GM12892 (cell line): ENCODE data around the gene RPL31.

Experiments used
- POLR2A ChIP-seq: IDR thresholded peaks from 2 replicates; pipeline ENCODE4 v1.6.1; 2011; ENCODE audit warnings: low read depth, low read length, control low read depth
- POLR2AphosphoS5 ChIP-seq: IDR thresholded peaks from 2 replicates; pipeline ENCODE4 v1.6.1; 2011; ENCODE audit warnings: low read depth, low read length, control low read depth
- TAF1 ChIP-seq: IDR thresholded peaks from 2 replicates; pipeline ENCODE4 v1.6.1; 2011; ENCODE audit warnings: low read depth, mild to moderate bottlenecking, control low read depth, low read length, borderline replicate concordance

DNA sequence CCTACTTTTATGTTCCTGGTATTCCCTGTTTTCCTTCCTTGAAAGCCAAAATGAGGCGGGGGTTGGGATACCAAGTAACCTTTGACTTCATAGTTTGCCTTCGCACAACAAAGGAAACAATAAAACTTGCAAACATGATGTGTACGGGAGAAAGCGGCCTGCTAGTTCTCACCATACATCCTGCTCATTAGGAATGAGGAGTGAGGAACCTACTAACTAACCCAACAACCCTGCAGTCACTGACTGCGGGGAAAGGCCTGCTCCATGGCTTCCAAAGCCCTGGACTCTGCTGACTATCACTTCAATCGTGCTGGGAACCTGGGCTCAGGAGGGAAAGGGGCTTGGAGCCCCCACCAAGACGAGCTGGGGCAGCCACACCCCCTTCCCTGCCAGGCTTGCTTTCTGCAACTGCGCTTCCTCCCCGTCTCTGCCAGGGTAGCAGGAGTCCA is 24.2 kb downstream of the RPL31 start:
- TF ChIP-seq POLR2AphosphoS5, result no peak
- TF ChIP-seq POLR2A, result no peak
- TF ChIP-seq TAF1, result no peak
